MCF 10A (cell line): ENCODE measurements around the gene RASA1. TPM values are rescaled to one million over a fixed set of nuclear protein-coding genes. Genes with fewer than 3 reads are reported as not detected.

Experiments
- BruUV-seq: library from RNA; stranded (reverse); fragments of 400-500 nt; replicated peaks from 2 replicates; lab custom pipeline; 2021; lab: Mats Ljungman, UMichigan
- CTCF ChIA-PET: fragments of 300-600 bp; sonication (Branson Sonifier 250); formaldehyde crosslinking; extraction: SDS; loops from one replicate; lab custom pipeline; 2021; ENCODE audit warnings: antibody characterized with exemption, inconsistent platforms; lab: Yijun Ruan, JAX
- POLR2A ChIA-PET: fragments of 300-600, 350-650 bp; sonication (Branson Sonifier 250); formaldehyde crosslinking; extraction: SDS; loops from one replicate; lab custom pipeline; 2020; ENCODE audit warnings: antibody characterized with exemption, inconsistent platforms; lab: Yijun Ruan, JAX
- DNase-seq: peaks from one replicate; pipeline ENCODE4 v3.0.0-alpha.2; 2018; ENCODE audit not compliant: unreplicated experiment
- H3K27ac Mint-ChIP-seq: one replicate; pipeline ENCODE4 v1.8.0; 2022; ENCODE audit warnings: mild to moderate bottlenecking, low read depth, mixed read lengths; ENCODE audit not compliant: unreplicated experiment
- H3K27me3 Mint-ChIP-seq: one replicate; pipeline ENCODE4 v1.8.0; 2022; ENCODE audit warnings: mixed read lengths; ENCODE audit not compliant: insufficient read depth, unreplicated experiment
- H3K36me3 Mint-ChIP-seq: one replicate; pipeline ENCODE4 v1.8.0; 2022; ENCODE audit warnings: mild to moderate bottlenecking, moderate library complexity, mixed read lengths; ENCODE audit not compliant: insufficient read depth, unreplicated experiment
- H3K4me1 Mint-ChIP-seq: one replicate; pipeline ENCODE4 v1.8.0; 2022; ENCODE audit warnings: mixed read lengths; ENCODE audit not compliant: insufficient read depth, unreplicated experiment
- H3K4me3 Mint-ChIP-seq: one replicate; pipeline ENCODE4 v1.8.0; 2022; ENCODE audit warnings: mild to moderate bottlenecking, moderate library complexity, mixed read lengths; ENCODE audit not compliant: unreplicated experiment
- H3K9me3 Mint-ChIP-seq: one replicate; pipeline ENCODE4 v1.8.0; 2022; ENCODE audit warnings: mixed read lengths; ENCODE audit not compliant: unreplicated experiment
- intact Hi-C: fragments of 100-400 bp; cut with micrococcal nuclease; formaldehyde crosslinking; loops from 2 replicates; pipeline ENCODE4 v1.14.1; 2022
- total RNA-seq: library from RNA; stranded (reverse); gene quantifications from 2 replicates; pipeline ENCODE4 v1.2.3, GENCODE V29; 2022
- TF ChIP-seq, protein P1 (sequence below): fragments of 200-600 bp; IDR thresholded peaks from one replicate; pipeline ENCODE4 v1.8.0; 2022; ENCODE audit warnings: antibody characterized with exemption, mild to moderate bottlenecking; ENCODE audit not compliant: unreplicated experiment

The RASA1 gene
- total RNA-seq, 1 experiment from 2014 or later: 68.6 TPM

DNA sequence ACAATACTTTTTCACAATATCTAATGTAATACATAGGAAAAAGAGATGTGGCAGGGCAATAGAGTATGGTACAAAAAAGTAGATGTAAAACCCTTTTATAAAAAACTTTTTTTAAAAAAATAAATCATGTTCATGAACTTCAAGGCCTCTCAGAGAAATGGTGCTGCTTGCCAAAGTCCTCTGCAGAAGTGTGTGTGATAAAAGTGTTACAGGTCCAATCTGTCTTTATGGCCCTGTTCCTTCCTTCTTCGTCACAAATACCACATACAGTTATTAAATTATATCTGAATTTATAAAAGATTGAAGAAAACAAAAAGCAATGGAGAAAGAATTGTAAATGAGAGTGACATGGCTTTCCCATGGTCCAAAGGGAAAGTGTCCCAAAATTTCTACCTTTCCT is 166.8 kb downstream of the RASA1 start:
- DNase-seq: no peak

DNA sequence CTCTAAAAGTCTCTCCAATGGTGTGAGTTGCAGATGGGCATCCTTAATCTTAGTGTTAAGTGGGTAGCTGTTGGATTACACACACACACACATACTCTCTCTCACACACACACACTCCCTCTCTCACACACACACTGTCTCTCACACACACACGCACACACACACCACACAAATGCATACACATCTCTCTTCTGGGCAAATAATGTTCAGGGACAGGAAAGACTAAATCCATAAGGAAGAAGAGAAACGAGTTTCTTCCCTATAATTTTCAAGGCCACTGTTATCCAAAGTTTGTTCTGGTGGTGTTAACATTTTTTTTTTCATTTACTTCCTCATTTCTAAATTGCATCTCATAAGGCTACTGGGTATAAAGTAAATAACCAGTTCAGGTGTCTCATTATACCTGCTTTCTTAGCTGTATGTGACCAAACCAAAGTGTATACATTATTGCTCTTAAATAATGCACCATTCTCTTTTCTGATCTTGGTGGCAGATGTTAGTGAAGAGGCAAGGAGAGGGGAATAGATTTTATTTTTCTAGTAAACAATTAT is 167.5 kb downstream of the RASA1 start:
- CTCF ChIA-PET: no interaction called here

More for the DNA sequence above, 166.8 kb downstream of the RASA1 start:
- no TSS peak for BruUV-seq
- H3K27me3 Mint-ChIP-seq: peaks cover 64% of the 10 kb centered on the region
- intact Hi-C loops: no loop called here
- TF ChIP-seq, protein P1, sequence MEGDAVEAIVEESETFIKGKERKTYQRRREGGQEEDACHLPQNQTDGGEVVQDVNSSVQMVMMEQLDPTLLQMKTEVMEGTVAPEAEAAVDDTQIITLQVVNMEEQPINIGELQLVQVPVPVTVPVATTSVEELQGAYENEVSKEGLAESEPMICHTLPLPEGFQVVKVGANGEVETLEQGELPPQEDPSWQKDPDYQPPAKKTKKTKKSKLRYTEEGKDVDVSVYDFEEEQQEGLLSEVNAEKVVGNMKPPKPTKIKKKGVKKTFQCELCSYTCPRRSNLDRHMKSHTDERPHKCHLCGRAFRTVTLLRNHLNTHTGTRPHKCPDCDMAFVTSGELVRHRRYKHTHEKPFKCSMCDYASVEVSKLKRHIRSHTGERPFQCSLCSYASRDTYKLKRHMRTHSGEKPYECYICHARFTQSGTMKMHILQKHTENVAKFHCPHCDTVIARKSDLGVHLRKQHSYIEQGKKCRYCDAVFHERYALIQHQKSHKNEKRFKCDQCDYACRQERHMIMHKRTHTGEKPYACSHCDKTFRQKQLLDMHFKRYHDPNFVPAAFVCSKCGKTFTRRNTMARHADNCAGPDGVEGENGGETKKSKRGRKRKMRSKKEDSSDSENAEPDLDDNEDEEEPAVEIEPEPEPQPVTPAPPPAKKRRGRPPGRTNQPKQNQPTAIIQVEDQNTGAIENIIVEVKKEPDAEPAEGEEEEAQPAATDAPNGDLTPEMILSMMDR: no peak
- no peak overlapping the region for H3K27ac Mint-ChIP-seq
- no peaks in the 10 kb centered on the region for H3K4me1 Mint-ChIP-seq
- no peak overlapping the region for H3K4me3 Mint-ChIP-seq
- CTCF ChIA-PET: no interaction called here
- POLR2A ChIA-PET: no interaction called here
- no peaks in the 10 kb centered on the region for H3K36me3 Mint-ChIP-seq
- H3K9me3 Mint-ChIP-seq: no peaks in the 10 kb centered on the region

DNA sequence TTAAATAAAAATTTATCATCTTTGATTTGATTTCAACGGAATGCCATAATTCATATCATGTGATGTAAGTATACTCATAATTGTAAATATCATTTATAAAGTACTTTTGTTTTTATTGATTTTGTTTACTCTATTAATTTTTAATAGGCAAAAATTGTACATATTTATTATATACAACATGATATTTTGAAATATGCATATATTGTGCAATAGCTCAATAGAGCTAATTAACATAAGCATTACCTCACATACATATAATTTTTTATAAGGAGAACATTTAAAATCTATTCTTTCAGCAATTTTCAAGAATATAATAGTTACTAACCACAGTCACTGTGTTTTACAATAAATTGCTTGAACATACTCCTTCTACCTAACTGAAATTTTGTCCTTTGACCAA is 170.0 kb downstream of the RASA1 start:
- H3K4me1 Mint-ChIP-seq: no peaks in the 10 kb centered on the region
- no peak overlapping the region for H3K27ac Mint-ChIP-seq
- peaks cover 62% of the 10 kb centered on the region for H3K27me3 Mint-ChIP-seq
- no peak for DNase-seq
- TF ChIP-seq, protein P1: no peak
- intact Hi-C loops: no loop called here
- H3K4me3 Mint-ChIP-seq: no peak overlapping the region
- ChIA-PET CTCF (no interaction called here), POLR2A (interaction anchor here (0.6 kb wide), 1 partner anchor 1074 kb away, joined by 3 read pairs; no protein-coding TSS in a partner anchor)
- H3K9me3 Mint-ChIP-seq: no peaks in the 10 kb centered on the region
- BruUV-seq: no TSS peak
- H3K36me3 Mint-ChIP-seq: no peaks in the 10 kb centered on the region

More for the DNA sequence above, 167.5 kb downstream of the RASA1 start:
- POLR2A ChIA-PET: no interaction called here
- no peak overlapping the region for H3K4me3 Mint-ChIP-seq
- intact Hi-C loops: no loop called here
- H3K36me3 Mint-ChIP-seq: no peaks in the 10 kb centered on the region
- no TSS peak for BruUV-seq
- H3K27me3 Mint-ChIP-seq: peaks cover 69% of the 10 kb centered on the region
- no peaks in the 10 kb centered on the region for H3K9me3 Mint-ChIP-seq
- TF ChIP-seq, protein P1: no peak
- H3K27ac Mint-ChIP-seq: no peak overlapping the region
- no peaks in the 10 kb centered on the region for H3K4me1 Mint-ChIP-seq
- DNase-seq: no peak

DNA sequence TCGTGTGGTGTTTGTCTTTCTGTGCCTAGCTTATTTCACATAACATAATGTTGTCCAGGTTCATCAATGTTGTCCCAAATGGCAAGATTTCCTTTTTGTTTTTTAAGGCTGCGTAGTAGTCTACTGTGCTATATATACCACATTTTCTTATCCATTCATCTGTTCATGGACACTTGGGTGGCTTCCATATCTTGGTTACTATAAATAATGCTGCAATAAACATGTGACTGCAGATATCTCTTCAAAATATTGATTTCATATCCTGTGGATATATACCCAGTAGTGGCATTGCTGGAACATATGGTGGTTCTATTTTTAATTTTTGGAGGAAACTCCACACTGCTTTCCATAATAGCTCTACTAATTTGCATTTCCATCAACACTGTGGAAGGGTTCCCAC is 170.5 kb downstream of the RASA1 start:
- peaks cover 67% of the 10 kb centered on the region for H3K27me3 Mint-ChIP-seq
- TF ChIP-seq, protein P1: no peak
- H3K4me3 Mint-ChIP-seq: no peak overlapping the region
- H3K9me3 Mint-ChIP-seq: no peaks in the 10 kb centered on the region
- H3K27ac Mint-ChIP-seq: no peak overlapping the region
- DNase-seq: no peak
- intact Hi-C loops: no loop called here
- ChIA-PET POLR2A (no interaction called here), CTCF (no interaction called here)
- BruUV-seq: no TSS peak
- H3K36me3 Mint-ChIP-seq: no peaks in the 10 kb centered on the region
- no peaks in the 10 kb centered on the region for H3K4me1 Mint-ChIP-seq

Other genes with a start within 250 kb of the RASA1 start
- gene CCNH, start 145.0 kb downstream of the RASA1 start, total RNA-seq: 51.5 and 56.9 TPM in 2 replicates